Heart right ventricle (tissue), 16 donors: ENCODE measurements around the gene KLHL29. TPM values are rescaled to one million over a fixed set of nuclear protein-coding genes. Genes with fewer than 3 reads are reported as not detected.

Source experiments
- ATAC-seq, 8 donors: fragments of 200-7000 bp; cut with Tn5 transposase; one replicate each; pipeline ENCODE4 v1.9.1; 2020; ENCODE audit warnings: mild to moderate bottlenecking in 8 of 8, moderate library complexity in 8 of 8, moderate number of reproducible peaks in 1 of 8
- DNase-seq, 2 donors: peaks; one replicate each; pipeline ENCODE4 v3.0.0-alpha.2; 2020
- H3K27ac ChIP-seq, 10 donors: fragments of 200-600 bp; sonication (generic) in 2 of 10; one replicate each; pipeline versions ENCODE4 v1.5.0 to v1.8.0; 2020 to 2022; ENCODE audit warnings: mild to moderate bottlenecking in 3 of 10
- H3K27me3 ChIP-seq, 7 donors: fragments of 200-600 bp; one replicate each; pipeline ENCODE4 v1.8.0; 2021 to 2022; ENCODE audit warnings: mild to moderate bottlenecking in 2 of 7
- H3K36me3 ChIP-seq, 9 donors: fragments of 200-600 bp; sonication (generic) in 1 of 9; one replicate each; pipeline versions ENCODE4 v1.5.0 to v1.8.0; 2020 to 2022; ENCODE audit warnings: mild to moderate bottlenecking in 2 of 9
- H3K4me1 ChIP-seq, 9 donors: fragments of 200-600 bp; sonication (generic) in 1 of 9; one replicate each; pipeline versions ENCODE4 v1.5.0 to v1.8.0; 2020 to 2022; ENCODE audit warnings: mild to moderate bottlenecking in 4 of 9
- H3K4me3 ChIP-seq, 10 donors: fragments of 200-600 bp; sonication (generic) in 2 of 10; one replicate each; pipeline versions ENCODE4 v1.5.0 to v1.8.0; 2020 to 2022; ENCODE audit warnings: mild to moderate bottlenecking in 7 of 10, moderate library complexity in 2 of 10
- H3K9me3 ChIP-seq, 11 donors: fragments of 200-600 bp in 10 of 11; sonication (generic) in 2 of 11; one replicate each; pipeline versions ENCODE4 v1.5.0 to v1.8.0; 2013 to 2022; ENCODE audit warnings: mild to moderate bottlenecking in 2 of 11, control low read depth in 1 of 11, moderate library complexity in 1 of 11
- CTCF ChIP-seq, 9 donors: fragments of 200-600 bp; sonication (generic) in 2 of 9; IDR thresholded peaks; one replicate each; pipeline versions ENCODE4 v1.5.0 to v1.8.0; 2021 to 2022; ENCODE audit warnings: antibody characterized with exemption in 9 of 9, mild to moderate bottlenecking in 5 of 9, moderate library complexity in 1 of 9
- WGBS, 2 donors: extraction: QIAGEN DNeasy Blood & Tissue Kit; methylation state at CpG; one replicate each; pipeline ENCODE4 v1.1.7; 2013; ENCODE audit warnings: inconsistent platforms in 1 of 2; 5-methylcytosine and 5-hydroxymethylcytosine counted together
- intact Hi-C, 10 donors: fragments of 100-400 bp; cut with DNase I; formaldehyde crosslinking; loops; one replicate each; pipeline versions ENCODE4 v1.11.1 to v1.14.2; 2022
- polyA plus RNA-seq, 2 donors: library from polyadenylated mRNA; stranded (reverse); fragments of 200-250 nt; gene quantifications; one replicate each; pipeline ENCODE4 v1.2.3, GENCODE V29; 2013
- total RNA-seq, 10 donors: library from RNA; stranded (reverse); fragmentation: NEBNext Ultra II Directional in 3 of 10; extraction: Animal tissue kit (Norgen Biotek cat#: 25700) in 3 of 10; gene quantifications; one replicate each; pipeline versions ENCODE4 v1.2.1 to v1.2.4, GENCODE V29; 2021 to 2023
- donor health status: Arrhythmogenic right ventricular cardiomyopathy.
- donor health status: ischemic (EF 13 %, LVEDD 7.1; RV severe dilation, severe dysfunction).
- donor health status: healthy with polysubstance abuse.
- donor health status: DM: no; HTN: yes; CAD: no.
- donor health status: DM: no; HTN: no; CAD: no.
- donor health status: ischemic (EF 25% LVEDD 6.9; RV normal size, moderate dysfunction).
- donor health status: ischemic (EF 25% LVEDD 5.7; RV mildly dilated, moderate dysfunction).
- donor health status: healthy.
- donor health status: DM: yes; HTN: yes; CAD: no.
- donor health status: Ischemic cardiomyopathy.
- donor health status: ischemic (EF 35%, LVEDD 5.7; RV mildly dilated, moderate dysfunction).
- donor health status: nonischemic (EF 11% LVEDD 7.7; RV severe dilation, severe dysfunction).
- donor health status: DM: yes; HTN: yes; CAD: no.
- donor health status: PGD.
- donor health status: ischemic (EF 29% LVEDD 5.4; RV normal size, mild dysfunction).
- donor health status: nonischemic (EF 23%, LVEDD 6.1; RV moderate dilation, normal function).

The KLHL29 gene
- total and polyA plus RNA-seq, 12 donors: 0.71 to 1.5 (median 1.0) TPM

- Histone ChIP-seq H3K27me3 (peaks cover 0 to 8% (median 0%) of the 10 kb centered on the region in 7 donors), H3K9me3 (no peaks in the 10 kb centered on the region), H3K4me3 (peak overlapping the region in 1 of 10 donors; percentile 10), H3K4me1 (peaks cover 0 to 10% (median 0%) of the 10 kb centered on the region in 9 donors), H3K36me3 (no peaks in the 10 kb centered on the region), H3K27ac (no peak overlapping the region)
- DNase-seq (no peak), ATAC-seq (peak in 4 of 8 donors; percentile 6 to 35 (median 28))
- intact Hi-C loops: no loop called here
- 81% methylated on average over 23 of the region's 23 CpGs for WGBS, 2 donors
- no peak for TF ChIP-seq CTCF (IDR thresholded peaks at IDR 0.05)
Measured at GRCh38 chr2:23532391-23533337, 147.7 kb downstream of the KLHL29 start.

GRCh38 chr2:23533338-23533695, 148.3 kb downstream of the KLHL29 start:
- ATAC-seq (no peak), DNase-seq (no peak)
- 84 to 87% methylated on average over 9 of the region's 9 CpGs for WGBS, 2 donors
- Histone ChIP-seq H3K9me3 (no peaks in the 10 kb centered on the region), H3K27ac (no peak overlapping the region), H3K4me3 (no peak overlapping the region), H3K4me1 (peaks cover 0 to 10% (median 0%) of the 10 kb centered on the region in 9 donors), H3K36me3 (no peaks in the 10 kb centered on the region), H3K27me3 (peaks cover 0 to 5% (median 0%) of the 10 kb centered on the region in 7 donors)
- intact Hi-C loops: no loop called here
- TF ChIP-seq CTCF (IDR thresholded peaks at IDR 0.05): no peak

GRCh38 chr2:23534771-23535170, 149.8 kb downstream of the KLHL29 start:
- no peak for DNase-seq
- intact Hi-C loops: no loop called here
- Histone ChIP-seq H3K27me3 (no peaks in the 10 kb centered on the region), H3K27ac (no peak overlapping the region), H3K4me3 (no peak overlapping the region), H3K9me3 (no peaks in the 10 kb centered on the region), H3K4me1 (peaks cover 0 to 10% (median 0%) of the 10 kb centered on the region in 9 donors), H3K36me3 (no peaks in the 10 kb centered on the region)
- no peak for ATAC-seq
- TF ChIP-seq CTCF (IDR thresholded peaks at IDR 0.05): no peak
- 81 to 82% methylated on average over 2 of the region's 2 CpGs for WGBS, 2 donors

GRCh38 chr2:23536326-23536725, 151.3 kb downstream of the KLHL29 start:
- ATAC-seq: no peak
- DNase-seq: no peak
- H3K4me3 ChIP-seq: no peak overlapping the region
- H3K4me1 ChIP-seq: peaks cover 0 to 16% (median 6%) of the 10 kb centered on the region in 9 donors
- no peak overlapping the region for H3K27ac ChIP-seq
- no peaks in the 10 kb centered on the region for H3K27me3 ChIP-seq
- no peaks in the 10 kb centered on the region for H3K36me3 ChIP-seq
- no peaks in the 10 kb centered on the region for H3K9me3 ChIP-seq
- intact Hi-C loops: no loop called here
- no peak for TF ChIP-seq CTCF (IDR thresholded peaks at IDR 0.05)
- WGBS, 2 donors: 88 to 94% methylated on average over 13 of the region's 13 CpGs
